Adrenal gland (tissue), 12 donors: ENCODE results near the gene ZFTA. TPM values are rescaled to one million over a fixed set of nuclear protein-coding genes. Genes with fewer than 3 reads are reported as not detected.

ENCODE experiments used
- DNase-seq, 7 donors: peaks; one replicate each; pipeline ENCODE4 v3.0.0-alpha.2; 2019 to 2020
- H3K27ac ChIP-seq, 5 donors: fragments of 200-600 bp; sonication (generic) in 4 of 5; 1 replicate in 3 of 5; 2 replicates in 2 of 5; pipeline versions ENCODE4 v1.5.1 to v1.8.0; 2016 to 2020; ENCODE audit warnings: mild to moderate bottlenecking in 1 of 5
- H3K27me3 ChIP-seq: fragments of 200-600 bp; 2 replicates; pipeline ENCODE4 v1.8.0; 2021
- H3K36me3 ChIP-seq, 2 donors: fragments of 200-600 bp; replicated peaks in 1 of 2; 1 replicate in 1 of 2; 2 replicates in 1 of 2; pipeline versions ENCODE4 v1.5.1 to v1.8.0; 2018 to 2022
- H3K4me1 ChIP-seq, 2 donors: fragments of 200-600 bp; replicated peaks in 1 of 2; 1 replicate in 1 of 2; 2 replicates in 1 of 2; pipeline versions ENCODE4 v1.5.1 to v1.8.0; 2018 to 2021
- H3K4me3 ChIP-seq, 4 donors: fragments of 200-600 bp; sonication (generic) in 3 of 4; one replicate each; pipeline ENCODE4 v1.5.1; 2016 to 2018
- H3K9me3 ChIP-seq, 3 donors: fragments of 200-600 bp; sonication (generic) in 1 of 3; replicated peaks in 1 of 3; 1 replicate in 2 of 3; 2 replicates in 1 of 3; pipeline versions ENCODE4 v1.5.1 to v1.8.0; 2016 to 2021
- CTCF ChIP-seq, 6 experiments: fragments of 450-650 bp in 4 of 6; fragments of 200-600 bp in 2 of 6; sonication (generic) in 1 of 6; IDR thresholded peaks; 1 replicate in 5 of 6; 2 replicates in 1 of 6; pipeline versions ENCODE4 v1.5.1 to v1.8.0; 2016 to 2021; ENCODE audit warnings: antibody characterized with exemption in 6 of 6, mild to moderate bottlenecking in 2 of 6, moderate library complexity in 1 of 6
- POLR2A ChIP-seq, 2 donors: fragments of 450-650 bp; IDR thresholded peaks; one replicate each; pipeline ENCODE4 v1.6.1; 2017; ENCODE audit warnings: antibody characterized with exemption in 2 of 2, mild to moderate bottlenecking in 2 of 2, moderate library complexity in 1 of 2
- WGBS, 4 donors: extraction: QIAGEN DNeasy Blood & Tissue Kit in 2 of 4; methylation state at CpG; one replicate each; pipeline versions ENCODE4 v1.1.5 to v1.1.7; 2013 to 2017; 5-methylcytosine and 5-hydroxymethylcytosine counted together
- intact Hi-C, 2 donors: fragments of 100-400 bp; cut with DNase I; formaldehyde crosslinking; loops; one replicate each; pipeline versions ENCODE4 v1.14.1 to v1.15.0; 2022 to 2023
- polyA plus RNA-seq, 3 donors: library from polyadenylated mRNA; stranded (reverse); fragments of 200-250 nt in 2 of 3; fragments of 350-450 nt in 1 of 3; fragmentation: Illumina TruSeq in 1 of 3; extraction: RNeasy Lipid Tissue Mini Kit (QIAGEN cat#74804) in 1 of 3; gene quantifications; one replicate each; pipeline ENCODE4 v1.2.3, GENCODE V29; 2013 to 2014
- total RNA-seq, 9 donors: library from RNA; depleted of rRNA in 4 of 9; stranded (reverse); fragments of >200 nt in 4 of 9; fragments of 120-200 nt in 1 of 9; fragmentation: NEBNext Ultra II Directional in 1 of 9; extraction: Animal tissue kit (Norgen Biotek cat#: 25700) in 1 of 9; gene quantifications; one replicate each; pipeline versions ENCODE4 v1.1.0 to v1.2.4, GENCODE V29; 2013 to 2023
- donor health status: healthy with polysubstance abuse.
- donor health status: Bipolar disorder and iron deficiency.
- donor health status: DM: yes; HTN: yes; CAD: no.
- donor health status: DM: no; HTN: no; CAD: no.
- donor health status: DM: no; HTN: no; CAD: no.
- donor health status: DM: yes; HTN: yes; CAD: no.

ZFTA gene
- total and polyA plus RNA-seq, 12 donors: 3.6 to 20.2 (median 14.7) TPM

DNA sequence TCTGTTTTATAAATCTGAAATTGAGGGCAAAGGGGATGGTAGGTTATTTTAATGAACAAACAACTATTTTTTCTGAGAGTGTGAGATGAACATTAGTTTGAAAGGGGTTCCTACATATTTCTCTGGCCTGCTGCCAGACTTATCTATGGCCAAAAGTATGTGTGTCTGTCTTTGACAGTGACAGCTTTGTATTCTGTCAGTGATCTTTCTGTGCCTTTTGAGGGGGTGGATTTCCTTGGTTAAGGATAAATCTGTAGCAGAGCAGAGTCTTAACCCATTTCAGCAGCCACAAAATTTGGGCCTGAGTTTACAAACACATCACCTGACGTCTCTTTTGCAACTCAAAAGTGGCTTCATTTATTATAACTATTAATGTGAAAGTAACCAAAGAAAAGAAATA, 30.9 kb downstream of the ZFTA start:
- no peaks in the 10 kb centered on the region for H3K36me3 ChIP-seq
- no peak overlapping the region for H3K4me3 ChIP-seq
- no peak for TF ChIP-seq POLR2A (IDR thresholded peaks at IDR 0.05)
- no peak for TF ChIP-seq CTCF (IDR thresholded peaks at IDR 0.05)
- no peak for DNase-seq
- peaks cover 0 to 5% of the 10 kb centered on the region in 2 donors for H3K4me1 ChIP-seq
- H3K27me3 ChIP-seq: no peaks in the 10 kb centered on the region
- no peaks in the 10 kb centered on the region for H3K9me3 ChIP-seq
- WGBS, 4 donors: 22 to 97% (median 79%) methylated on average over 1 of the region's 1 CpG
- intact Hi-C loops: loop anchor here (5.0 to 10.0 kb wide), 4 partner anchors 53 to 260 kb away; partner anchors contain the start of gene RTN3 (in 1 of the 2)
- H3K27ac ChIP-seq: no peak overlapping the region

DNA sequence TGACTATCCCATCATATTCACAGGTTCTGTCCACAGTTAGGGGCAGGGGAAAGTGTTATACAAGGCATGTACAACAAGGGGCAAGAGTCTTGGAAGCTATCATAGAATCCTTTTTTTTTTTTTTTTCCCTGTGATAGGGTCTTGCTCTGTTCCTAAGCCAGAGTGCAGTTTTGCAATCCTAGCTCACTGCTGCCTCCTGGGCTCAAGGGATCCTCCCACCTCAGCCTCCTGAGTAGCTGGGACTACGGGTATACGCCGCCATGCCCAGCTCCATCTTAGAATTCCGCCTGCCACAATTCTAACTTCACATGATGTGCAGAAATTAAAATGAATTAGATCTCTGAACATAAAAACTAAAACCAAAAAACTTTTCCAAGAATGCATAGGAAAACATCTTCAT, 31.7 kb downstream of the ZFTA start:
- intact Hi-C loops: loop anchor here (5.0 to 10.0 kb wide), 4 partner anchors 52 to 260 kb away; partner anchors contain the start of gene RTN3 (in 1 of the 2)
- no peaks in the 10 kb centered on the region for H3K27me3 ChIP-seq
- peaks cover 0 to 5% of the 10 kb centered on the region in 2 donors for H3K4me1 ChIP-seq
- H3K4me3 ChIP-seq: no peak overlapping the region
- no peaks in the 10 kb centered on the region for H3K36me3 ChIP-seq
- no peak overlapping the region for H3K27ac ChIP-seq
- WGBS, 4 donors: 96 to 100% (median 98%) methylated on average over 4 of the region's 4 CpGs
- DNase-seq: no peak
- TF ChIP-seq POLR2A (IDR thresholded peaks at IDR 0.05) (no peak), CTCF (IDR thresholded peaks at IDR 0.05) (no peak)
- no peaks in the 10 kb centered on the region for H3K9me3 ChIP-seq

- Histone ChIP-seq H3K27me3 (no peaks in the 10 kb centered on the region), H3K9me3 (no peaks in the 10 kb centered on the region), H3K27ac (no peak overlapping the region), H3K4me1 (no peaks in the 10 kb centered on the region), H3K4me3 (no peak overlapping the region), H3K36me3 (no peaks in the 10 kb centered on the region)
- intact Hi-C loops: no loop called here
- no peak for TF ChIP-seq CTCF (IDR thresholded peaks at IDR 0.05)
- TF ChIP-seq POLR2A (IDR thresholded peaks at IDR 0.05): no peak
- DNase-seq: no peak
- 88 to 90% (median 89%) methylated on average over 3 of the region's 3 CpGs for WGBS, 4 donors
Observed at GRCh38 chr11:63729326-63729725, 39.2 kb downstream of the ZFTA start.

GRCh38 chr11:63720611-63721010, 48.0 kb downstream of the ZFTA start:
- TF ChIP-seq POLR2A (IDR thresholded peaks at IDR 0.05) (no peak), CTCF (IDR thresholded peaks at IDR 0.05) (no peak)
- 93 to 96% (median 95%) methylated on average over 3 of the region's 3 CpGs for WGBS, 4 donors

More at GRCh38 chr11:63720611-63721010, 48.0 kb downstream of the ZFTA start:
- Histone ChIP-seq H3K4me1 (no peaks in the 10 kb centered on the region), H3K4me3 (no peak overlapping the region), H3K36me3 (no peaks in the 10 kb centered on the region), H3K27me3 (no peaks in the 10 kb centered on the region), H3K27ac (no peak overlapping the region), H3K9me3 (no peaks in the 10 kb centered on the region)
- DNase-seq: no peak
- intact Hi-C loops: no loop called here
